NCI-H1105 (cell line): ENCODE data around the gene SLC6A4.

Experiments used
- DNase-seq: peaks from one replicate; lab custom pipeline; 2025; lab: John Stamatoyannopoulos, UW

SLC6A4 gene

DNA sequence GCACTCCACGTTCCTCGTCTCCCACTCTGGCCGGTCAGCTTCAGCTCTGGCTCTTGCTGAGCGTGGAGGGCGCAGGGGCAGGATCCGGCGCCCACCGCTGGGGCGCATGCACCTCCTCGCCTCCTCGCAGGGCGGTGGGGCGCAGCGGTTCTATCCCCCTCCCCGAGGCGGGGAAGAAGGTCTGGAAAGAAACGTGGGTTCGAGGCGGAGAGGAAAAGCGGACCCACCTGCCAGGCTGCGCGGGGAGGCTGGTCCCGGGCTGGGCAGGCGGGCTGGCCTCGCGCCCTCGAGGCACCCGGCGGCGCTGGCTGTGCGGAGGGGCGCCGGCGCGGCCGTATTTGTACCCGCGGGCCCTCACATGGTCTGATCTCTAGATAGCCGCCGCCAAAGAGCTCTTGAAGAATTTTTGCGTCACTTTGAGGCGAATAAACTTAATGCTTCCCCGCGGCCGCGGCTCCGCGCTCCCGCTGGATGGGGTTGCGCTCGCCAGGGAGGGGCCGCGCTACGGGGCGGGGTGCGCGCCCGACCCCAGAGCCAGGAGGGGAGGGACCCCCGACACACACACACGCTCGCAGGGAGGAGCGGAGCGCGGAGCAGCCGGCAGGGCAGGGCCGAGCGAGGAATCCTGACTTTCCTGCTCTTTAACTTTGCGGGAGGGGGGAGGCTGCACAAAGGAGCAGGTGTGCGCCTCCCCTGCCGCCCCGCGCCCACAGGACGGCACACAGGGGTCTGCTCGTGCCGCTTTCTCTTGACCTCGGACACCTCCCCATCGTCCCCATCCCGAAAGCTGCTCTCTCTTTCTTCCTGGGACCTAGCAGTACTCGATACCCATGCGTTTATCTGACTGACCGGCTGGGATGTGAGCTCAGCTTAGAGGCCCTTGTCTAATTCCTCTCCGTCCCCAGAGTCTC, at the start of gene SLC6A4:
Gene SLC6A4 (minus strand): TSS at position 312 of the 911 bp plus-strand sequence. CDS start 13,739 bp downstream, outside the sequence.
- DNase-seq = no peak

DNA sequence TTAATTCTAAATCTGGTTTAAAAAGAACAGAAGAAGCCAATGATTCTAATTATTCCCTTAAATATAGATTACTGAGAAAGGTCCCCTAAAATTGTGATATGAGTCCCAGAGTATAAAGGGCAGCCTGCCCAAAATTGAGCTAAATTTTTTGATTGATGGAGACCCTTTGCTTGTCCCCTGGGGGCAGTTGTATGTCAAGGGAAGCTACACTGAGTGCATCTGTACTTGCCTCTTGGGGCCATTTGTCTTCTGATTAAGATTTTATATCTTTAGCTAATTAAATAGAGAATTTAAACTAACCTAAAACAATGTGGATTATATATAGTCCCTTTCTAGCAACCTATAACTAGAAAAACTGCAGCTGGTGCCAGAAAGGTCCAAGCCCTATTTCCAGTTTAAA, 43.7 kb upstream of the SLC6A4 start:
- DNase-seq = no peak

DNA sequence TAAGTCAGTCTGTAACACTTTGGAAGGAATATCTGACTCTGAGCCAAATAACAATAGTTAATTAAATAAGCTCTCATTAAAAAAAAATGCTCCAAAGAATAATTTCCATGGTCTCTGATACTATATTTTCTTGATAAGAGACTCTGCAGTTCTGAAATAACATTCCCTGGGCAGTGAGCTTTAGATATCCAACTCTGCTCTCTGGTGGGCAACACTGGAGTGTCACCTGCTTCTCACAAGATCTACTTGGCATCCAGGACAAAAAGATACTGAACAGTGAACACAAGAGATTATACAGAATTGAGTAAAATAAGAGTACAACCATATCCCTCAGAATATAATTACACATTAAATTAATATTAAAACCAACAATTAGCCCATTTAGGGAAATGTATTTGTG, 42.5 kb upstream of the SLC6A4 start:
- DNase-seq = no peak

DNA sequence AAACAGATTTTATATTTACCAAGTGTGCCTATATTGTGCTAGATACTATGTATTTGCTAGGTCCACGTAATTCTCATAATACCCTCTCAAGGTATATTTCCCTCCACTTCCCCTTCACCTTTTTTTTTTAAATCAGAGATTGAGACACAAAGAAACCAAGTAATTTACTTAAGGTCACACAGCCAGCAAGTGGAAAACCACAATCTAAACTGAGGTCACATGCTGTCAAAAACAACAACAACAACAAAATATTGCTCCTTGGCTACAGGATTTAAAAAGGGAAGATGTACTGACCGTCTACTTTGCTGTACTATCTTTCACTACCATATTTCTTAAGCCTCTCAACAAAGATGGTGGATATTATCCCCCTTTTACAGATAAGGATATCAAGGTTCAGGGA, 40.4 kb upstream of the SLC6A4 start:
- no peak for DNase-seq

DNA sequence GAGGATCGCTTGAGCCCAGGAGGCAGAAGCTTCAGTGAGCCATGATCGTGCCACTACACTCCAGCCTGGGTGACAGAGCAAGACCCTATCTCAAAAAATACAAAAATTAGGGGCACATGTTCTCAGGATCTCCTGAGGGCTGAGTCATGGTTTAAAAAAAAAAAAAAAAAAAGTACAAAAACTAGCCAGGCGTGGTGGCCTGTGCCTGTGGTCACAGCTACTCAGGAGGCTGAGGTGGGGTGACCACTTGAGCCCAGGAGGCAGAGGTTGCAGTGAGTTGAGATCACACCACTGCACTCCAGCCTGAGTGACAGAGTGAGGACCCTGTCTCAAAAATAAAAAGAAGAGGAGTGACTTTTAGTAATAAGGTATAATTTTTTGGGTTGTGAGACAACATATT, 39.4 kb upstream of the SLC6A4 start:
- no peak for DNase-seq

DNA sequence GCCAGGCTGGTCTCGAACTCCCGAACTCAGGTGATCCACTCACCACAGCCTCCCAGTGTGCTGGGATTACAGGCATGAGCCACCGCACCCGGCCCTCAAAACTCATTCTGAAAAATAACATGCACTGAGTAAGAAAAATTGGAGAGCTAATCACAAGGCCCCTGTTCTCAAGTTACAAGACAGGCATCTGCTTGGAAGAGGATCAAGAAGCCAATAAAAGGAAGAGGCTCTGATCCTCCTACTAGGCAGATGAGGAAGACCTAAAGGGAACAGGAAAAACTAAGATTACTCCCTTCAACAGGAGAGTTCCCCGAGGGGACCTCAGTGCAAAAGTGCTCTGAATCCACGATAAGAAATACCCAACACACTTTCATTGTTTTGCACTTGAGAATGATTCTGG, 37.9 kb upstream of the SLC6A4 start:
- DNase-seq = no peak

DNA sequence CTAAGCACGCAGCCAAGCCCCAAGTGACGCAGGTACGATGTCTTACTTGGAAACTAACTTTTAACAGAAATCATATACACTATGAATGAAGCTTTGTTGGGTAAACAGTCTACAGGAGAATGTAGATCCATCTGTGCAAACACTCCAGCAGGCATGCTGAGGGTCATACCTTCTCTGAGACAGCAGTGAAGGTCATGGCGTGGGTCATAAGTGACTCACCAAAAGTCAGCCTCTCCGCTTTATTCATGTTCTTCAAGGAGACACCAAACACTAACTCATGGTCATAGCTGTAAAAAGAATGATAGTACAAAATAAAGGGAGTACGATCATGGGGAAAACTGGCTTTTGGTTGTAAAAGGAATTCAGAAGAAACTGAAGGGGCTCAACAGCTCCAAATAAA, 35.6 kb upstream of the SLC6A4 start:
- DNase-seq = no peak

DNA sequence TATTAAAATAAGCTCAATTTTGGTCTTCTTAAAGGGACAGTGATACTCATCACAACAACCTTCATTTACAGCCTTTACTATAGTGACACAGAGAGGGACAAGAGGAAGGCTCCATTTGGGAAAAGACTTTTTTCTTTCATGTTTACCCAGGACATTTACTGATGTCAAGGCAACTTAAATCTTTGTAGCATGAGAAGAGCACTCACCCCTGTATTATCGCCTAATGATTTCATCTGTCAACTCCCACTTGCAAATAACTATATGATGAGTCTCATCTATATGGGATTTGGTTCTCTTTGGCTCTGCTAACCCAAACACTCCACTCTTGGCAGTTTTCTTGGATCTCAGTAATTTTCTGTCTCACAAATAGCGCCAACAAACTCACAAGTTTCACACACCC, 32.1 kb upstream of the SLC6A4 start:
- no peak for DNase-seq

DNA sequence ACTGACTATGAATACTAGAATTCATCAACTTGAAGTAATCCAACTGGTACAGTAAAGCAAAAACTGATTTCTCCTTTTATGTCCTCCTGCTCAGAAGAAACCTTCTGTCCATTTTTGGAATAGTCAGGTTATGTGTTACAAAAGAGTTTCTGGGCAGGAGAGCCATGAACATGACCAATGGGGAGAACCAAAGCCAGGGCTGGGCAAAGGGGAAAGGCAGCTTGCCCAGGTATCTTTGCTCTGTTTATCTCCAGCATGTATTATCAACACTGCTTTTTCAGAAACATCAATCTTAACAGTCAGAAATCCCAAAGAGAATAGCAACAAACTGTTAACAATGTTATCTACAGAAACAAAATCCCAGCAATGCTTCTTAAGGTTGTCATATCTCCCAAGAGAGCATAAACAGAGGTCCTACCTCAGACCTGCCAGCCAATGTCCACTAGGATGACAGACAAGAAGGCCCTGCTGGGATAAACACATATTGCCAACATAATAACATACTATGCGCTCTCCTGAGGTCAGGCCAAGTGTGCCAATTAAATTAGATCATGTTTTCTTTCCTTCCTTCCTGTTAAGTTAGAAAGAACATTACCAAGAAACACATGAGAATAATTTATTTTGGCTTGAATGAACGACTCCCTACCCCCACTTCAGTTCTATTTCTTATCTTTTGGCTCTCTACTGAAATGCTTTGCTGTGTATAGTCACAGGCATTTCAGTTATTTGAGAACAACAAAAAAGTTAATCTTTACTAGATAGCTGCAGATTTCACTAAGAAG, 28.2 kb upstream of the SLC6A4 start:
- DNase-seq = no peak

DNA sequence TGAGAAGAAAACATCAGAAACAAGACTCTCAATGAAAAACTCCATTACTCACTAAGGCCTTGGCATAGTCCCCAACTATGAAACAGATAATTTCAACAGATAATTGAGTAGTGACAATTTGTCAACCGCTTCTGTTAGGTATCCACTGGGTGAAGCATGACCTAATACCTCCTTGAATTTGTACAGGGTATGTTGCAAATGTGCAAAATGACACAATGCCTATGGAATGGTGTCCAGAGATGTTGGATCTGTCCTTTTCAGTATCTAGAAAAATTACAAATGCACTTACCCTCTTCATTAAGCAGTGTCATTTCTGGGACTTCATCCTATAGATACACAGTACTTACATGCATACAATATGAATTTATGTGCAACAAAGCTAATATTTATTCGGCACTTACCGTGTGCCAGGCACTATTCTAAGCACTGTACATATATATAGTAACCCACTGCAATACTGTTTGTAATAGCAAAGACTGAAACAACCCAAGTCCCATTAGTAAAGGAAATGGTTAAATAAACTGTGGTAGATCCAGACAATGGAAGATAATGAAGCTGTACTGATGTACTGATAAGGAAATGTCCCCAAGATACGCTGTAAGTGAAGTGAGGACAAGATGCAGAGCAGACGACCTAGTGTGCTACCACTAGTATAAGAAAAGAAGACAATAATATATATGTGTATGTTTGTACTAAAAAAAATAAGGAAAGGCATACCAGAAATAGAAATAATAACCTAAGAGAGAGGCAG, 21.4 kb upstream of the SLC6A4 start:
- DNase-seq = no peak

DNA sequence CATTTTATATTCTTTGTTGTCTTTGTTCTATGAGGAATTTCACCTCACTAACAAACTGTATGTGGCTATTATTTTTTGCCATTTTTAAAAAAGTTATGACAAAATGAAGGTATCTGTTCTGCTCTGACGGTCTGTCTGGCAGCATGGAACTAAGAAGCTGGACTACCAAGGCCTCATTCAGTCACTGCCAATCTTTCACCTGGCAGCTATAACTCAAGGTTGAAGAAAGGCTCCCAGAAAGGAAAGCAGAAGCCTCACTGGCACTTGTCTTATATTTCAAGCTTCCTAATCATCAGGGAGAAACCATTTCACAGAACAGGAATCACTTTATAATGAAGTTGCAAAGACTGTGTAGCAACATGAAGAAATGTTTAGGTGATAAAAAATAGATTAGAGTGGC, 18.7 kb upstream of the SLC6A4 start:
- DNase-seq = no peak

DNA sequence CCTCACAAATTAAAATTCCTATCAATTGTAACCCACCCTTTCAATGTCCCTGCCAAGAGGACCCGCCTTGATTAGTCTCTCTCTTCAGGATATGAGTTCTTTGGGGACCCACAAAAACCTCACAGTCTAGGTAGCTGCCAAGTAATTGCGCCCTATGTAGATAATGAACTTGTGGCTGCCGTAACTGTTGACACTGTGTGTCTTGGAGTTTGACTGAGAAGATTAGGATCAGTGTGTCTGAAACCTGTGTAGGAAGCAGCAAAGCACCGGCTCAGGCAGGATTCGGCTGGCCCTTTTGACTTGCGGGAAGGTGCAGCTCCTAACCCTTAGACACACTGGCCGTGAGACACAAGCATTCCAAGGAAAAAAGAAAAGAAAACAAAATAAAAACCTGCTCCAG, 17.8 kb upstream of the SLC6A4 start:
- DNase-seq = no peak

DNA sequence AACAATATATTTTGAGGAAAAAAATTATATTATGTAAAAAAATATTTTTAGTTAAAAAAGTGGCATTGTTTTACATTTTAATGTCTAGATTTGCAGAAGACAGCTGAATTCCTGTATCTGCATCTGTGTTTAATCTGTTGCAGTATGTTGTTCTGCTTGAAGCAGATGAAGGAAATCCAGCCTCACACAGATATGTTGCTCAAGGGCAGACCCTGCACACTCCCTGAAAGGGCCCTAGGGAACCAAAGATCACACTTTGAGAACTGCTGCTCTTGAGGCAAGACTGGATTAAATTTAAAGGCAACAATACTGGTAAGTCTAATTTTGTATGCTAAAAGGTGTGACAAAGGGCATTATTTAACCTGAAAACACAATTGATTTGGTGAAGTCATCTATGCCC, 16.4 kb upstream of the SLC6A4 start:
- no peak for DNase-seq

DNA sequence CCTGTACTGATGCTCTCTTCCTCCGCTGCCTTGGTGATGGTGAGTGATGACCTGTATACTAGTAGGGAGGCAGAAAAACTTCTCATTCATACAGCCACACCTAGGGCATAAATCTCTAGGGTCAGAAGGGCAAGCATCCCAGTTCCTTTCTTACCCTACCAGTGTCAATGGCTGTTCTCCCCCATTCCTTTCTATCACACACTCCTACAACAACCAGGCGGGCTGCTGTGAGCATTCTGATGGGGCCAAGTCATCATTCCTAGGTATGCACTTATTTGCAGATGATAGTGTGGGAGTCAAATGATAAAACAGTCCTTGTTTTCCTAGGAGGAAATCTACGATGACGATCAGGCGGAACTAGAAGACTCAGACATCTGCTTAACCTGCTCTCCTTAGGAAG, 14.0 kb upstream of the SLC6A4 start:
- DNase-seq = no peak

DNA sequence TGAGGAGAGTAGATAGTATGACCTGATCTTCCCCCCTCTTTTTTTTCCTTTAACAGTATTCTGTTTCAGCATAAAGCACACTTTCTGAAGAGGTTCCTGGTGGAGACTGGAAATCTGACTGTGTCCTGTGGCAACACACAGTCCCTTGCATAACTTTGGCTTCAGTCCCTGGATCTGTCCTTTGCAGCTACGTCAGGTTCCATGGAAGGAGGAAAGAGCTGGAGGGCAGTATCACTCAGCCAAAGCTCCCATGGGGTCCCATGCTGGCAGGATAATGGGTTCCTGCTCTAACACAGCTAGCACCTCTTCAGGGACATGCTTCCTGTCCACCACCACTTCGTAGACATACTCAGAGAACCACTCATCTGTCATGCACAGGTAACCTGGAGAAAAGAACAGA, 13.3 kb upstream of the SLC6A4 start:
- no peak for DNase-seq

DNA sequence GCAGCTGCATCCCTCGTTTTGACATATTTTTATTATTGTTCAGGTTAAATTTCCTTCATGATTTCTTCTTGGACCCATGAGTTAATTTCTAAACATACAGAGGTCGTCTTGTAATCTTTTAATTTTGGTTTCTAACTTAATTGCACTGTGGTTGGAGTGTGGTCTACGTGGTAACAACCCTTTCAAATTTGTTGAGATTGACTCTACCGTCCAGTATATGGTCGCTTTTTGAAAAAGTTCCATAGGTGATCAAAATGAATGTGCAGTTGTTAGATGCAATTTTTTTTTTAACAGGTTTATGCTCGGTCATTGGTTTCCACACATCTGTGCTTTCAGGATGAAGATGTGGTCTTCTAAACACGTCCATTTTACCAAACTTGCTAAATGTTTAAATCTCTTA, 11.0 kb upstream of the SLC6A4 start:
- DNase-seq = no peak

DNA sequence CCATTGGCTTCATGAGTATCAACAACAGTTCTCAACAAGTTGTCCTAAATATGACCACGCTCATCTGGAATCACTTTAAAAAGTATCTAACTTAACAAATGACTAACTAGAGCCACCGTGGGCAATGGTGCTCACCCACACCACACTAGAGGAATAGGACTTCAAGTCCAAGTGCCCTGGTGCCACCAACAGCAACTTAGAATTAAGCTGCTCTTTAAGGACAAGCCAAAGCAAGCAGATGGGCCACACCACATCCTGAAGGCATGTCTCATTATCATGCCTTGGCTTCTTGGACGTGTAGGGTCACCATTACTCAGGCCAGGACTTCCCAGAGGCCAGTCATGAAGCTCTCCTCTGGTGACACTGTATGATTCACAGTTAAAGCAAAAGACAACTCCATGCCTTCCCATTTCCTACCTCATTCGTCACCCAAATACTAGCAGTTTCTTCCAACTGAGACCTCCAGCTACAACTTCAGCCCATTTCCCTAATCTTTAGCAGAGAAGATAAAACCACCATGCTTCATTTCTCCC, 9.4 kb upstream of the SLC6A4 start:
- DNase-seq = no peak

DNA sequence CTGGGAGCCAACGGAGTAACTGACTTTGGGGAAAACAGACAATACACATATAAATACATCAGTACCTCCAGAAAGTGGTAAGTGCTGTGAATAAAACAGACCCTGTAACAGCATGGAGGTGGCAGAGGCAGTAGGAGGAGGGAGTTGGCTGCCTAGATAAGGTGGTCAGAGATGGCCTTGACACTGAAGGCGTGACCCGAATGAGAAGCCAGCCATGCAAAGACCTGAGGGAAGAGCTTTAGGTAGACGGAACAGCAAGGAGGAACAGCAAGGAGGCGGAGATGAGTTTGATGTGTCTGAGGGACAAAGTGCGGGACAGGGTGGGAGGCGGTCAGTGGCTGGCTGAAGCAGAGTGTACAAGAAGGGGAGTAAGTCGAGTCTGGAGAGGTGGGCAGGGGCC, 8.1 kb upstream of the SLC6A4 start:
- DNase-seq = no peak

DNA sequence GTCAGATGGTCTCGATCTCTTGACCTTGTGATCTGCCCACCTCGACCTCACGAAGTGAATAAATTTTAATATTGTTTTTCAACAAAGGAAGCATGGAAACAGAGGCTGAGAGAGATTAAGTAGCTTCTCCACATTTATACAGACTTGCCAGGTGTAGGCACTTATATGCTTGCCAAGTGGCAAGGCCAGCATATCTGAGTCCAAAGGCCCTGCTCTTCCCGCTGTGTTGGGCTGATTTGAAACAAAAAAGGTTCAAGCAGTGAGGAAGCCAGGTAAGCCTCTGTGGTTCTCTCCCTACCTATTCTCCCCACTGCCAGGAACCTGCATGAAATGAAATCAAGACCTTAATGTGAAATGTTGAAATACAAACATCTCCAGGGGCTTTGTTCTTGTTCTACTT, 7.5 kb upstream of the SLC6A4 start:
- DNase-seq = no peak

DNA sequence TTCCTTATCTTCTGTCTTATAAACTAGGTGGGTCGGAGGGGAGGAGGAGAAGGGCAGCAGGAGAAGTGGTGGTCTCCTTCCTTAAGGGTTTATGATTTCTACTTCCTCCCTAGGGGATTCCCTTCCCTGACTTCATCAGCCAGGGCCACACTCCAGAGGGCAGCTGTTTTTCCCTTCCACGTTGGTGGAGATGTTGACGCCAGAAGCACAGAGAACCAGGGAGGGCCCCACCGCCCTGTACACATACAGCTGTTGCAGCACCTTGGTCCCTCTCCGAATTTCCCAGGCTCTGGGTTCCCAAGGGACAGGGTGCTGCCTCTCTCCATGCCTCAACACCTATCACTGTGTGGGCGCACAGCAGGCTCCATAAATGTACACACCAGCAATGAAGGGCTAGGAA, 5.6 kb upstream of the SLC6A4 start:
- DNase-seq = no peak

DNA sequence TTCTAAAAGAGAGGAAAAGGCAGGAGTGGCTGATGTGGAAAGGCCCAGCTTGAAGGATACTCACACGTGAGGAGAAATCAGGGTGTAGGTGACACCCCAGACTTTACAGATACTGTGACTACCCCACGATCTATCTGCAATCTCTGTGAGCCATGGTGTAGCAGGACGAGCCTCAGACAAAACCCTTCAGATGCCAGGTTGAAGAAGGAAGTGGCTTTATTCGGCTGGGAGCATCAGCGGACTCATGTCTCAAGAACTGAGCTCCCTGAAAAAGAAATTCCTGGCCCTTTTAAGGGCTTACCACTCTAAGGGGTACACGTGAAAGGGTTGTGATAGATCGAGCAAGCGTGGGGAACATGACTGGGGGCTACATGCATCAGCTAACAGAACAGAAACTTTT, 4.7 kb upstream of the SLC6A4 start:
- no peak for DNase-seq

DNA sequence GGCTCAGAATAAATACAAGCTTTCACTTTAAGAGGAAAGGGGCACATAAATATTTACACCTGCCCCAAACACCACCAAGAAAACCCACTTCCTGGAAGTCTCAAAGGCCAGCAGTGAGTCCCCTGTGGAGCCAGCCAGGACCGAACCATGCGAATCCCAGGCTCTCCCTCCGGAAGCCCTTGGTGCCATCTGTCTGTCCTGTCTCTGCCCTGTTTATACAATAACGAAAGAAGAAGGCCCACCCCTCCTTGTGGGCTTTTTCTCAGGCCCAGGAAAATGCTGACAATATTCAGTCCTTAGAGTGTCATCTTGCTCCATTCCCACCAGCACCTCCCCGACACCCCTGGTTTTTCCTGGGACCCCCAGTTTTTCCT, 3.6 kb upstream of the SLC6A4 start:
- DNase-seq = no peak
